ENCODE measurements around the gene MBD3L2B. TPM values are rescaled to one million over a fixed set of nuclear protein-coding genes. Genes with fewer than 3 reads are reported as not detected.

MBD3L2B gene
- total RNA-seq, 1 experiment from 2014 or later: not detected

GRCh38 chr19:6997679-6998445 lies 23.4 kb downstream of the MBD3L2B start:
- CTCF ChIA-PET: no interaction called here
- POLR2A ChIA-PET: no interaction called here
- BruUV-seq (replicated peaks): no TSS peak
- intact Hi-C loops (cut with micrococcal nuclease; ENCODE audit: unreplicated experiment) (no loop called here), in situ Hi-C loops (cut with HindIII; ENCODE audit: low pct_unique_long_range_greater_than_20kb, low sequenced_read_pairs) (no loop called here)
- no peak for DNase-seq (ENCODE audit: low read depth, low spot score)
- ATAC-seq: no peak
- Histone ChIP-seq H3K4me1 (ENCODE audit: control insufficient read depth, insufficient read depth, low read length) (no peaks in the 10 kb centered on the region), H3K4me3 (ENCODE audit: low read depth in 2 of 2, low read length in 2 of 2) (no peak overlapping the region), H3K36me3 (ENCODE audit: control insufficient read depth, insufficient read depth, low read length) (no peaks in the 10 kb centered on the region), H3K27ac (ENCODE audit: low read length) (no peak overlapping the region), H3K9me3 (ENCODE audit: control insufficient read depth, insufficient read depth, low read depth, low read length) (no peaks in the 10 kb centered on the region; the same call in 1 of the 2 replicates), H3K27me3 (ENCODE audit: control insufficient read depth, insufficient read depth, low read length) (peaks cover 2% of the 10 kb centered on the region; the same call in 1 of the 2 replicates)
- no peak for TF ChIP-seq TCF7L2 (IDR thresholded peaks at IDR 0.05; ENCODE audit: low read depth, low read length)
- TF ChIP-seq SIN3A (IDR thresholded peaks at IDR 0.05; ENCODE audit: borderline replicate concordance, insufficient read depth, low read depth, low read length): no peak
- TF ChIP-seq POLR2AphosphoS5 (IDR thresholded peaks at IDR 0.05; ENCODE audit: low read depth, low read length): no peak

GRCh38 chr19:6996810-6997209 lies 24.4 kb downstream of the MBD3L2B start:
- POLR2A ChIA-PET: no interaction called here
- no TSS peak for BruUV-seq (replicated peaks)
- CTCF ChIA-PET: no interaction called here
- DNase-seq (ENCODE audit: low read depth, low spot score) (no peak), ATAC-seq (no peak)
- no peaks in the 10 kb centered on the region for H3K4me1 ChIP-seq (ENCODE audit: control insufficient read depth, insufficient read depth, low read length)
- in situ Hi-C loops (cut with HindIII; ENCODE audit: low pct_unique_long_range_greater_than_20kb, low sequenced_read_pairs) (no loop called here), intact Hi-C loops (cut with micrococcal nuclease; ENCODE audit: unreplicated experiment) (no loop called here)
- TF ChIP-seq TCF7L2 (IDR thresholded peaks at IDR 0.05; ENCODE audit: low read depth, low read length) (no peak), SIN3A (IDR thresholded peaks at IDR 0.05; ENCODE audit: borderline replicate concordance, insufficient read depth, low read depth, low read length) (no peak)
- no peaks in the 10 kb centered on the region for H3K36me3 ChIP-seq (ENCODE audit: control insufficient read depth, insufficient read depth, low read length)
- peaks cover 2% of the 10 kb centered on the region; the same call in 1 of the 2 replicates for H3K27me3 ChIP-seq (ENCODE audit: control insufficient read depth, insufficient read depth, low read length)
- H3K9me3 ChIP-seq (ENCODE audit: control insufficient read depth, insufficient read depth, low read depth, low read length): no peaks in the 10 kb centered on the region; the same call in 1 of the 2 replicates
- no peak overlapping the region for H3K27ac ChIP-seq (ENCODE audit: low read length)
- H3K4me3 ChIP-seq (ENCODE audit: low read depth in 2 of 2, low read length in 2 of 2): no peak overlapping the region

- Histone ChIP-seq H3K36me3 (ENCODE audit: control insufficient read depth, insufficient read depth, low read length) (no peaks in the 10 kb centered on the region), H3K27me3 (ENCODE audit: control insufficient read depth, insufficient read depth, low read length) (no peaks in the 10 kb centered on the region), H3K4me1 (ENCODE audit: control insufficient read depth, insufficient read depth, low read length) (no peaks in the 10 kb centered on the region), H3K9me3 (ENCODE audit: control insufficient read depth, insufficient read depth, low read depth, low read length) (no peaks in the 10 kb centered on the region; the same call in 1 of the 2 replicates), H3K27ac (ENCODE audit: low read length) (no peak overlapping the region), H3K4me3 (ENCODE audit: low read depth in 2 of 2, low read length in 2 of 2) (no peak overlapping the region)
- DNase-seq (ENCODE audit: low read depth, low spot score) (no peak), ATAC-seq (no peak)
- ChIA-PET POLR2A (no interaction called here), CTCF (no interaction called here)
- BruUV-seq (replicated peaks): no TSS peak
- intact Hi-C loops (cut with micrococcal nuclease; ENCODE audit: unreplicated experiment) (no loop called here), in situ Hi-C loops (cut with HindIII; ENCODE audit: low pct_unique_long_range_greater_than_20kb, low sequenced_read_pairs) (no loop called here)
- no peak for TF ChIP-seq REST (IDR thresholded peaks at IDR 0.05; ENCODE audit: insufficient read depth in 1 of 2, low read depth in 2 of 2, low read length in 1 of 2)
- no peak for TF ChIP-seq CTCF (IDR thresholded peaks at IDR 0.05)
Measured at GRCh38 chr19:6995054-6995453, 26.2 kb downstream of the MBD3L2B start.

Data from Panc1 (cell line).